Neutrophil (primary cell): ENCODE measurements around the gene ADGB.

Source experiments
- H3K27ac ChIP-seq: fragments of 200-600 bp; sonication (generic); 2 replicates; pipeline ENCODE4 v1.5.1; 2016; ENCODE audit warnings: mild to moderate bottlenecking, moderate library complexity
- H3K27me3 ChIP-seq: fragments of 200-600 bp; sonication (generic); 2 replicates; pipeline ENCODE4 v1.6.0; 2016; ENCODE audit warnings: mild to moderate bottlenecking
- H3K36me3 ChIP-seq: fragments of 200-600 bp; sonication (generic); 2 replicates; pipeline ENCODE4 v1.5.1; 2017
- H3K4me1 ChIP-seq, 2 experiments: fragments of 200-600 bp in 1 of 2; sonication (generic) in 1 of 2; 1 replicate in 1 of 2; 2 replicates in 1 of 2; pipeline versions ENCODE4 v1.5.1 to v1.6.1; 2013 to 2016; ENCODE audit warnings: low read depth in 1 of 2, low read length in 1 of 2, mild to moderate bottlenecking in 1 of 2, moderate library complexity in 1 of 2; ENCODE audit not compliant: control insufficient read depth in 1 of 2, insufficient read depth in 1 of 2
- H3K4me3 ChIP-seq, 2 experiments: fragments of 200-600 bp in 1 of 2; sonication (generic) in 1 of 2; 1 replicate in 1 of 2; 2 replicates in 1 of 2; pipeline ENCODE4 v1.5.1; 2013 to 2016; ENCODE audit warnings: low read depth in 1 of 2, low read length in 1 of 2, mild to moderate bottlenecking in 1 of 2, moderate library complexity in 1 of 2
- H3K9me3 ChIP-seq: fragments of 200-600 bp; sonication (generic); 2 replicates; pipeline ENCODE4 v1.5.1; 2016
- CTCF ChIP-seq: fragments of 200-600 bp; sonication (generic); IDR thresholded peaks from 2 replicates; pipeline ENCODE4 v1.5.1; 2016; ENCODE audit warnings: antibody characterized with exemption

ADGB gene

GRCh38 chr6:146833157-146833556 lies 234.4 kb downstream of the ADGB start:
- H3K36me3 ChIP-seq: no peaks in the 10 kb centered on the region
- no peak overlapping the region for H3K4me3 ChIP-seq
- no peaks in the 10 kb centered on the region for H3K9me3 ChIP-seq
- H3K27ac ChIP-seq: no peak overlapping the region
- no peak for TF ChIP-seq CTCF
- no peaks in the 10 kb centered on the region for H3K4me1 ChIP-seq
- H3K27me3 ChIP-seq: no peaks in the 10 kb centered on the region

GRCh38 chr6:146840216-146840615 lies 241.4 kb downstream of the ADGB start:
- Histone ChIP-seq H3K9me3 (no peaks in the 10 kb centered on the region), H3K4me1 (no peaks in the 10 kb centered on the region), H3K4me3 (no peak overlapping the region), H3K27ac (no peak overlapping the region), H3K36me3 (no peaks in the 10 kb centered on the region), H3K27me3 (no peaks in the 10 kb centered on the region)
- no peak for TF ChIP-seq CTCF

GRCh38 chr6:146840641-146841040 lies 241.9 kb downstream of the ADGB start:
- H3K27me3 ChIP-seq: no peaks in the 10 kb centered on the region
- H3K27ac ChIP-seq: no peak overlapping the region
- no peaks in the 10 kb centered on the region for H3K4me1 ChIP-seq
- no peak overlapping the region for H3K4me3 ChIP-seq
- H3K36me3 ChIP-seq: no peaks in the 10 kb centered on the region
- no peaks in the 10 kb centered on the region for H3K9me3 ChIP-seq
- no peak for TF ChIP-seq CTCF

- Histone ChIP-seq H3K4me3 (no peak overlapping the region), H3K9me3 (no peaks in the 10 kb centered on the region), H3K4me1 (no peaks in the 10 kb centered on the region), H3K36me3 (no peaks in the 10 kb centered on the region), H3K27ac (no peak overlapping the region), H3K27me3 (no peaks in the 10 kb centered on the region)
- no peak for TF ChIP-seq CTCF
Observed at GRCh38 chr6:146847426-146847825, 248.7 kb downstream of the ADGB start.

GRCh38 chr6:146850238-146850896 lies 251.6 kb downstream of the ADGB start:
- no peaks in the 10 kb centered on the region for H3K36me3 ChIP-seq
- no peak for TF ChIP-seq CTCF
- H3K27me3 ChIP-seq: no peaks in the 10 kb centered on the region
- no peak overlapping the region for H3K4me3 ChIP-seq
- no peaks in the 10 kb centered on the region for H3K4me1 ChIP-seq
- no peak overlapping the region for H3K27ac ChIP-seq
- no peaks in the 10 kb centered on the region for H3K9me3 ChIP-seq
